HG03520 (cell line): Measurements from ENCODE around the gene ARPC5.
A peak's percentile ranks its signal among the peaks of the same experiment; 100 is the strongest.
"Not testable (repeated sequence)": the region's sequence is repeated elsewhere in the genome, so short reads cannot be mapped to it uniquely, and the experiment has no call there.

Experiments used
- ATAC-seq: cut with Tn5 transposase; IDR thresholded peaks from one replicate; pipeline ENCODE4 v1.9.1; 2021; ENCODE audit warnings: mild to moderate bottlenecking, moderate library complexity; ENCODE audit not compliant: unreplicated experiment

Gene ARPC5

DNA sequence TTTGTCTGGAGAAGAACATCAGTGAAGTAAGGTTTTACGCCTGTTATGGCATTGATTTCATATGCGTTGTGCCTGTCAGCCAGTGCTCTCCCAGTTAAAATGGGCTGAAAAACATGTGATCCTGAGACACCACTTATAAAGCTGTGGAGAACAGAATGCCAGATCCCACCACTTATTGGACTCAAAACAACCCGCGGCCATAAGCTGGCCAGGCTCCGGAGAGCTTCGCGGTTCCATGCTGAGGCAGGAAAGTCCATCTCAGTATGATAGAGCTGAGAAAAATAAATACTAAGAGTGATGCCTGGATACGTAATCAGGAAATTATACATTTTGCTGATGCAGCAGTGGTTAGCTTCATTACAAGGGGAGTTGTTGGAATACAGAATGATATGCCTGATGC lies 12.5 kb upstream of the ARPC5 start:
- no peak for ATAC-seq

DNA sequence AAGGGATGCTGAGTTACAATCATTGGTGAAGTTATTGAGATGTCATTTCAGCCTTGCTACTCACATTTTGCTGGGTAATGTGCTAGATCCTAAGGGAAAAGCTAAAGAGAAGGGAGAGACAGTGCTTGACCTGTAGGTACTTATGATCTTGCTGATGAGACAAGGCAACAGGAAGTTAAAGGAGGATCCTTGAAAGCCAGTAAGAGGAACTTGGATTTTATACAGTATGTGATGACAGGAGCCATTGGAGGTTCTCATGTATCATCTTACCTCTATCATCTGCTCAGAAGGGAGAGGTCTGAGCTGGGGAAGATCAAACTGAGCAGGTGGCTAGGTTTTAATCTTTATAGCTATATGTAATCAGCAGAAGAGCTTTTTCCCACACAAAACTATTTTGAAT lies 11.2 kb upstream of the ARPC5 start:
- ATAC-seq: no peak

GRCh38 chr1:183645531-183645930 lies 9.9 kb upstream of the ARPC5 start:
- no peak for ATAC-seq

- no peak for ATAC-seq
Measured at GRCh38 chr1:183642166-183642565, 6.6 kb upstream of the ARPC5 start.

DNA sequence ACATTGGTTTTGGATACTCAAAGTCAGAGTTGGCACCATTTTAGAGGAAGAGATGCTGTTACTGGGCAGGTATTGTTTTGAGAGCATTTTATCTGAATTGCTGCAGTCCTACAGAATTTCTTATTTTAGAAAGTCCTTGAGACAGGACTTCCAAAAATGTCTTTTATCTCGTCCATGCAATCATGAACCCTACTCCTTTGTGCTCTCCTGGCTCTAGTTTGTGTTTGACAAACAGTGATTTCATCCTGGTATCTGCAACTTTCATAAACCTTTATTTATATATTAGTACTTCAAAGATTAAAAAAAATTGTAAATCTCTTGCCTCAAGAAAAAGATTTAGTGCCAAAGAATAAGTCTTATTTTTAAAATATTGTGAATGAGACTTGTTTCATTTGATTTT lies 4.6 kb upstream of the ARPC5 start:
- no peak for ATAC-seq

DNA sequence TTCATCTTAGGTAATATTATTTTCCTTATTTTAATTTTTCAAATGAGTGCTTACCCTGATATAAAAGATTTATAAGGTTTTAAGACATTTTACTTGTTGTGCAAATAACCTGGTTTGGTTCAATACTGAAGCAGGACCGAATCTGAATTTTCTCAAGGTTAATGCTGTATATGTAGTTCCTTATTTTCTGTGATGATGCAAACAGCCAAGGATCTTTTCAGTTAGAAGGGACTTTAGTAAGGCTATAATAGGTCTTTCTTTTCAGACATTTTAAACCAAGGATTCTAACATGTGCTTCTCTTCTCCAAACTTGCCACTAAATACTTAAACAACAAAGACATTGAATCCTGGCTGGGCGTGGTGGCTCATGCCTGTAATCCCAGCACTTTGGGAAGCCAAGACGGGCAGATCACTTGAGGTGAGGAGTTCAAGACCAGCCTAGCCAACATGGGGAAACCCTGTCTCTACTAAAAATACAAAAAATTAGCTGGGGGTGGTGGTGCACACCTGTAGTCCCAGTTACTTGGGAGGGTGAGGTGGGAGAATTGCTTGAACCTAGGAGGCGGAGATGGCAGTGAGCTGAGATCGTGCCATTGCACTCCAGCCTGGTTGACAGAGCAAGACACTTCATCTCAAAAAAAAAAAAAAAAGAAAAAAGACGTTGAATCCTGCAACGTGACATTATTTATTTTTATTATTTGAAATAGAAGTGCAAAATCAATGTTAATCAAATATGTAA lies 3.2 kb upstream of the ARPC5 start:
- ATAC-seq: no peak

DNA sequence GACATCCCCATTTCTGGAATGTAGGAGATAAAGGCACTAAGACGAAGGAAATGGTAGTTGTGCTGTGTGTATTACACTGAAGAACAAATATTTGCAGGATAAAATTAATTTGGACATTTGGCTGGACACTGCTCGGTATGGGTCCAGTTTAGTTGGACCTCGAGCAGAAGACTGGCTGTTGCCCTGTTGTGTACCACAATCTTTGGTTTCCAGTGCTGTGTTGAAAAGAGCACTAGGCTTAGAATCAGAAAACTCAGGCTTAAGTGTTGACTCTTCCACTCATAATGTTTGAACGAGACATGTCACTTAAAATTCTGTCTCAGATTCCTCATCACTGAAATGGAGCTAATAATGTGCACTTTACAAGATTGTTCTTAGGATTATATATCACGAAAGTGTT lies 1.2 kb upstream of the ARPC5 start:
- no peak for ATAC-seq

DNA sequence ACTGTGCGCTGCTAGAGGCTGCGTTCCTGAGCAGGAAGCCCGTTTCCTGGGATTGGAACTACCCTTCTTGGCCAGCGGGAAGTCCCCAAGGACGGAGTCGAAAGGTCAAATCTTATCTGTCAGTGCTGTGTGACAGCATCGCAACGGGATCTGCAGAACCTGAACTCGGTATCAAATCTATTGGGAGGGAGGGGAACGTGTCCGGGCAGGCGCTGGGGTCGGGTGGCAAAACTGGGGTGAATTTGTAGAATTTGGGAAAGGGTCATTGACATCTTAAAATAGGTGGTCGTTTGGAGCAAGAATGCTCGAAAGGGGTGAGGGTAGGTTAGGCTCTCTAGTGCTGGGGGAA lies 725 bp upstream of the ARPC5 start:
- no peak for ATAC-seq

DNA sequence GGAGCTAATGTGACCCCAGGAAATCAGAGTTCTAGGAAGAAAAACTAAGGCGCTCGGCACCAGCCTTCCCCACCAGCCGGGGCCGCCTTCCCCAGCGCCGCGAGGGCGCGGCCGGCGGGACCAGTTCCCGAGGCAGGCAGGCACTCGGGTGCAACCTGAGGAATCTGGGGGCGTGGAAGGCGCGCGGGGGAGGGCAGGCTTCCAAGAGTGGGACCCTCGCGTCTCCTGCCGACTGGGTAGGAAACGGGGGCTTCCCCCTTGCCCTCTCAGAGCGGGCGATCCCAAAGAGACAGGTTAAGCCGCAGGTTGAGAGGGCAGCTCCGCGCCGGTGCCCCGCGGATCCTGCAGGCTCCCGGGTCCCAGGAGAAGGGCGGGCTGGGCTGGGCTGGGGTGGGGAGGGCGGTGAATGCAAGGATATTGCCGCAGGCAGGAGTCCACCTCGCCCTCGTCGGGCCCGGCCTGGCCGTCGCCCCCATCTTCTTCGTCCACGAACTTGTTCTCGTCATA lies 431 bp downstream of the ARPC5 start:
- no peak for ATAC-seq

GRCh38 chr1:183634429-183635065 lies 1.0 kb downstream of the ARPC5 start:
- ATAC-seq: no peak

DNA sequence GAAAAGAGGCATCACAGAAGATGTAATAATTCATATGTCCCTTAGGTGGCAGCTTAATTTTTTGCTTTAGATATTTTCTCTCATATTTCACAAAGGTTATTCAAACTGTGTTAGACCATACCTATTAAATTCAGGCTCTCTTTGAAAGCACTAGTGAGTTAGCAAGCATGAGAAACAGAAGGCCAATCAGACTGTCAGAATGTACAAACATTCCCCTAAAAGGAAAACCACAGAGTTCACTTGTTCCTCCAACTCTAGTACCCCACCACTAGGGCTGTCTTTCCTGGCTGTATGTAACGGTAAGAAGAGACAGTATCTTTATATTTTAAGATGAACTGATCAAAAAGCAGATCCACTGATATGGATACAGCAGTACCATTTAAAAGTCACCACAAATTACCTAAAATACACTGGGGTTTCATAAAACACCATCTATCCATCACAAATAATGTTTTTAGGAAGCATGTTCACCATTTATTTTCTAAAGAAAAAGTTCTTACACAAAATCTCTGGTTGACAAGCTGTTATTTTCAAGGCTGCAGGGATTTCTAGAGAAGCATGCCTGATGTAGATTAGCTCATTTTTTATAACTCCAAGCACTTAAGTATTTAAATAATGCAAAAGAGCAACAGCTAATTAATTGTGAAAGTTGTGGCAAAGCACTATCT lies 1.8 kb downstream of the ARPC5 start:
- peak; percentile 34 for ATAC-seq

GRCh38 chr1:183632964-183633363 lies 2.6 kb downstream of the ARPC5 start:
- ATAC-seq: no peak

- no peak for ATAC-seq
Measured at GRCh38 chr1:183632114-183632513, 3.5 kb downstream of the ARPC5 start.

DNA sequence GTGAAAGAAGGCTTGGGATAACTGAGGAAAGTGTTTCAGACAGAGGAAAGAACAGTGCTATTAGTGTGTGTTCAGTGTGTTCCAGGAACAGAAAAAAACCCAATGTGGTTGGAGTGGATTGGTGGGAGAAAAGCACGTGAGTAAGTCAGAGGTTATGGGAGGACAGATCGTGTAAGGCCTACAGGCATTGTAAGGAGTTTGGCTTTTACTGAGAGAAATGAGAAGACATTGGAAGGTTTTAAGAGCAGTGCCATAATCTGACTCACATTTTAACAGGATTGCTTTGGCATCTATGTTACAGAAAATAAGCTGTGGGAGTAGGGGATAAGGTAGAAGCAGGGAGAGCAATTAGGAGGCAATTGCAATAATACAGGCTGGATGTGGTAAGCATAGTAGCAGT lies 4.8 kb downstream of the ARPC5 start:
- no peak for ATAC-seq

DNA sequence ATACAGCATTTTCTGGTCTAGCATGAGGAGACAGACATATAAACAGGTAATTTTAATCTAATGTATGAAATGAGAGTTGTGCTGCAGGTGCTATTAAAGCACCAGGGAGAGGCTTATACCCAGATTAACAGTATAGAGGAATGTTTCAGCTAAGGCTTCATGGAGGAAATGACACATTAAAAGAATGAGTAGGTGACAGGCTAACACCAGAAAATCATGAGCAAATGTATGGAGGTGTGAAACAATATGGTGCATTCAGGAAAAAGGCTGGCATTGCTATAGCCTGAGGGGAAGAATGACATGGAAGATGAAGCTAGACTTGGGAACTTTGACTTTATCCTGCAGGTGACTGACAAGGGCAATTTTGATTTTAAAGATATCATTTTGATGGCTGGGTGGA lies 7.0 kb downstream of the ARPC5 start:
- no peak for ATAC-seq

DNA sequence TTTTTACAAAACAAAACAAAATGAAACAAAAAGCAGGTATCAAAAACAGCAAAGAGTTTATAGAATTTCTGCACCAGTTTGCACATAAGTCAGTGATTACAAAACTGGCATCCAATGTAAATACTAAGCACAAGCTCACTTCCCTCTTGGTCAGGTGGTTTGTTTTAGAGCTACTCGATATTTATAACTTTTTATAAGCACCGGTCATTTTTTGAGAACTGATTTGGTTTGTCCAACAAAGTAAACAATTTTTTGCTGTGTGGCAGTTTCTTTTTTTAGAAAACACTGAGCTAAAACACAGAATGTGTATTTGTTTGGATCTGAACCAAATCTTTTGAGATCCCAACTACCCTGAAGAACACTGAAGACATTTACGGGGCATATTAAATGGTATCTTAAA lies 9.3 kb downstream of the ARPC5 start:
- not testable (repeated sequence) for ATAC-seq

DNA sequence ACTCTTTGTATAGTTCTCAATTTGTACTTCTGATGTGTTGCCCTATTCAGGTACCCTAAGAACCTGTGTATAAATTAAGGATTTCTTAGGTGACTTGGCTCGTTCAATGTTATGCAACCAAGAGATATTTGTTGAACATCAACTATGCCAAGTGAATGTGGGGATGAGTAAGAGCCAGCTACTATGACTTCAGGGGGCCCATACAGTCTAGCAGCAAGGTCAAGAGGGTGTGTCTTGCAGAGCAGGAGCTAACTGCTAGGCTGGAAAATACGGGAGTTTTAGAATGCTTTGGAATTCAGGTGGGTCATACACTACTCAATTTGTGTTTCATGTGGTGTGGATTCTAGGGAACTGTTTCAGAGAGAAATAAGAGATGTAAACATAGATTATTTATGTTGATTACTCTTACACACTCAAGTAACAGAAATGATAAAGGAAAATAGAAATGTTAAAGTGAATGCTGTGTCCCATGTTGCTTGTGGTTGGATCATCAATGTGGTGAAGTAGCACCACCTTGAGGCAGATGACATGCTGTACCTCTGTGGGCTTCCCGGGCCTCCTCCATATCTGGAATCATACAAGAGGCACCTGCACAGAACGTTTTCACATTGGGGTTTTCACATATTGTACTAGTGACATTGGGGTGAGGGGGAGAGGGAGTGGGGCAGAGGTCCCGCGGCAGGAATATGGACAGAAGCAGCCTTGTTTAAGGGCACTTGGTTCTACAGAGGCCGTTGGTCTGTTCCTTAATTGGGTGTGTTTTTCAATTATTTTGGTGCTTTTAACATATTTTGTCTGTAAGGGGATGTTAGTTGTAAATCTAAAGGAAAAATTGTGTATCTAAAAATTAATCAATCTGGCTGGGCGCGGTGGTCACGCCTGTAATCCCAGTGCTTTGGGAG lies 12.4 kb downstream of the ARPC5 start:
- ATAC-seq: no peak

- ATAC-seq: no peak
Measured at GRCh38 chr1:183622013-183622412, 13.6 kb downstream of the ARPC5 start.

DNA sequence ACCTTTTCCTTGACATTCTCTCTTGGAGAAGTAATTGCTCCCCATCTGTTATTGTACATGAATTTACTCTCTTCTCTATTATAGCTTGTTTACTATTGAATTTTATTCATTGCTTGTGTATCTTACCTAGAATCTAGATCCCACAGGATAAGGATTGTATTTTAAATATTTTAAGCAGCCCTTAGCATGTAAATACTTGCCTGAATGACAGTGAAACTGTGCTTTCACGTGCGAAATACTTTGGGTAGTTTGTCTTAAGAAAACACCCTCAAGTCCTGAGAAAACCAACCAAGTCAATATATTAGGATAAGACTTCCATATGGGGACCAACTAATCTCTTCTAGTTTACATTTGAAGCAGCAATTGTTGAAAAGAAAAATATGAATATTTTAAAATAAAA lies 15.3 kb downstream of the ARPC5 start:
- ATAC-seq: no peak

DNA sequence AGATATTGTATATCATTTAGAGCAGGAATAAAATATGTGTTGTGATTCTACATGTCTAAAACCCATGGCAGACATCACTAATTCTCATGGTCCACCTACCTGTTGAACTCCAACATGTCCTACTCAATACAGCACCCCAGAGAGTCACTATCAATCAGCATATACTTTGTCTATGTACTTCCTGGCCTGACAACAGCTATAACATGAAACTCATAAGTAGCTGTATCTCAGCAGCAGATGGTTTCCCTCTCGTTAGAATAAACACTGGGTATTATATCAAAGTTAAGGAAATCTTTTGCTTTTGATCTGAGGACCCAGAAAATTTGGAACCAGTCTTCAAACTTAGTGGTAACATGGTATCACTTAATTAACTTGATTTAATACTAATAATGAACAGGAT lies 15.8 kb downstream of the ARPC5 start:
- no peak for ATAC-seq

DNA sequence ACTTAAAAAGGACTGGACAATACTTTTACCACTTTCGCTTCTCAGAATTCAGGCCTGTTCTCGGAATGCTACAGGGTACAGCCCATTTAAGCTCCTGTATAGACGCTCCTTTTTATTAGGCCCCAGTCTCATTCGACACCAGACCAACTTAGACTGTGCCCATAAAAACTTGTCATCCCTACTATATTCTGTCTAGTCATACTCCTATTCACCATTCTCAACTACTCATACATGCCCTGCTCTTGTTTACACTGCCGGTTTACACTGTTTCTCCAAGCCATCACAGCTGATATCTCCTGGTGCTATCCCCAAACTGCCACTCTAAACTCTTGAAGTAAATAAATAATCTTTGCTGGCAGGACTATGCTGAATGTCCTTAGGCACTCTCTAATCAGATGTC lies 17.4 kb downstream of the ARPC5 start:
- not testable (repeated sequence) for ATAC-seq
